ENCODE data around the gene CAPN8. TPM values are rescaled to one million over a fixed set of nuclear protein-coding genes. Genes with fewer than 3 reads are reported as not detected.

CAPN8 gene
- total RNA-seq, 2 donors from 2014 or later: 0.44 TPM; not detected in 1

DNA sequence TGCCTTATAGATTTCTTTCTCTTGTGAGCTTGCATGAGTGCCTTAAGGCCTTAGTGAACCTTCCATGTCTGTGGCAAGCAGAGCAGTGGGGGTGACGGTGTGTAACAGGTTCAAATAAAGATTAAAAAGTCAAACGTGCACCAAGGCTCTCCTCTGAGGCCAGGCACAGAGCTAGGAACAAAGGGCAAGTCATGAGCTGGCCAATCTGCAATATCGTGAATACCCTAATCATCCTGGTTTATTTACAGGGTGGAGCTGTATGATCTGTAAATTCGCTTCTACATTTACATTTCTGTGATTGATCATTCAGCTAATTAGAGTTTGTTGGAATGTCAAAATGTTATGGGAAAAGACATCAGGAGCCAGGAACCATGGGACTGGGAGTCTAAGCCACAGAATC, 120.2 kb downstream of the CAPN8 start:
- no peaks in the 10 kb centered on the region for H3K27me3 ChIP-seq (ENCODE audit: control insufficient read depth, insufficient read depth, low read length, poor library complexity, severe bottlenecking)
- H3K4me3 ChIP-seq (ENCODE audit: low read length): no peak overlapping the region
- 91 to 95% methylated on average over 4 of the region's 4 CpGs for WGBS, 2 experiments (ENCODE audit: insufficient coverage in 1 of 2, insufficient read length in 1 of 2)
- no peak for DNase-seq
- TF ChIP-seq, protein P1, sequence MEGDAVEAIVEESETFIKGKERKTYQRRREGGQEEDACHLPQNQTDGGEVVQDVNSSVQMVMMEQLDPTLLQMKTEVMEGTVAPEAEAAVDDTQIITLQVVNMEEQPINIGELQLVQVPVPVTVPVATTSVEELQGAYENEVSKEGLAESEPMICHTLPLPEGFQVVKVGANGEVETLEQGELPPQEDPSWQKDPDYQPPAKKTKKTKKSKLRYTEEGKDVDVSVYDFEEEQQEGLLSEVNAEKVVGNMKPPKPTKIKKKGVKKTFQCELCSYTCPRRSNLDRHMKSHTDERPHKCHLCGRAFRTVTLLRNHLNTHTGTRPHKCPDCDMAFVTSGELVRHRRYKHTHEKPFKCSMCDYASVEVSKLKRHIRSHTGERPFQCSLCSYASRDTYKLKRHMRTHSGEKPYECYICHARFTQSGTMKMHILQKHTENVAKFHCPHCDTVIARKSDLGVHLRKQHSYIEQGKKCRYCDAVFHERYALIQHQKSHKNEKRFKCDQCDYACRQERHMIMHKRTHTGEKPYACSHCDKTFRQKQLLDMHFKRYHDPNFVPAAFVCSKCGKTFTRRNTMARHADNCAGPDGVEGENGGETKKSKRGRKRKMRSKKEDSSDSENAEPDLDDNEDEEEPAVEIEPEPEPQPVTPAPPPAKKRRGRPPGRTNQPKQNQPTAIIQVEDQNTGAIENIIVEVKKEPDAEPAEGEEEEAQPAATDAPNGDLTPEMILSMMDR (conservative IDR thresholded peaks at IDR 0.05): no peak
- H3K36me3 Mint-ChIP-seq (ENCODE audit: low read depth): no peaks in the 10 kb centered on the region
- H3K36me3 ChIP-seq (ENCODE audit: control insufficient read depth, insufficient read depth, low read length): no peaks in the 10 kb centered on the region
- no peaks in the 10 kb centered on the region for H3K9me3 Mint-ChIP-seq
- H3K27me3 Mint-ChIP-seq (ENCODE audit: insufficient read depth): peaks cover 6% of the 10 kb centered on the region
- H3K4me1 Mint-ChIP-seq: no peaks in the 10 kb centered on the region
- H3K27ac Mint-ChIP-seq: no peak overlapping the region
- H3K9ac ChIP-seq (ENCODE audit: extremely low read depth, low read length, poor library complexity, severe bottlenecking): no peak overlapping the region
- H3K27ac ChIP-seq (ENCODE audit: low read depth, low read length): no peak overlapping the region
- no peaks in the 10 kb centered on the region for H3K9me3 ChIP-seq (ENCODE audit: control insufficient read depth, low read length)
- no peaks in the 10 kb centered on the region for H3K4me1 ChIP-seq (ENCODE audit: control insufficient read depth, insufficient read depth, low read length)
- no peak overlapping the region for H3K4me3 Mint-ChIP-seq

DNA sequence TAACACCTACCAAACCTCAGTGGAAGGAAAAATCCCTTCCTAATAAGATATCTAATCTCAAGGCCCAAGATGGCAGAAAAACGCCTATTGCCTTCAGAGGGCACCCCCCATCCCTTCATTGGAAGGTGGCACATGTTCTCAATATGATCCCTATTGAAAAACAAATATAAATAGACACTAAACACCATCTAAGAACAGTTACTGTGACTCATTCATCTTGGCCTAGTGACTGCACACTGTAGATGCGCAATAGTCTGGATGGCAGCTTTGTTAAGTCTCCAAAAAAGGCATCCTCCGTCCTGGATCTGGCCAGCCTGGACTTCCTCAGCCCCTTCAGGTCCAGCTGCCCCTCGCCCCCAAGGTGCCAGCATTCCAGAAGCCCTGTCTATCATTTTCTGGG, 121.9 kb downstream of the CAPN8 start:
- no peak overlapping the region for H3K4me3 Mint-ChIP-seq

DNA sequence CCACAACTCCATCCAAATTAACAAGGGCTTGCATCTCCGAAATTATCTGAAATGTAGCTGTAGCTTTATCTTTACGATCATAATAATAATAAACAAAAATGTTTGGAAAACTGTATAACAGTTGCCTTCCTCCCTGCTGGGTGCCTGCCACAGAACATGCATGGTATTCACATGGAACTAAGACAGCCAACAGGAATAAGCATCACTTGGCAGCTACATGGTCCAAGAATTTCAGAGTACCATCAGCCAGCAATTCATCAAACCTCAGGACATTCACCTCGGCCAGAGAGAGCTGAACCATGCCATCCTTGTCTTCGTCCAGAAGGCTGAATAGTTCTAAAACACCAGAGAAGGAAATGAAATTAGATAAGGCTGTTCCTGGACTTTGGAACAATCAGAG, 122.7 kb downstream of the CAPN8 start:
- 66 to 94% methylated on average over 2 to 4 of the region's 4 CpGs for WGBS, 2 experiments (ENCODE audit: insufficient coverage in 1 of 2, insufficient read length in 1 of 2)
- no peak for DNase-seq
- Histone ChIP-seq H3K9ac (ENCODE audit: extremely low read depth, low read length, poor library complexity, severe bottlenecking) (no peak overlapping the region), H3K4me1 (ENCODE audit: control insufficient read depth, insufficient read depth, low read length) (no peaks in the 10 kb centered on the region), H3K27ac (ENCODE audit: low read depth, low read length) (no peak overlapping the region), H3K36me3 (ENCODE audit: control insufficient read depth, insufficient read depth, low read length) (no peaks in the 10 kb centered on the region), H3K27me3 (ENCODE audit: control insufficient read depth, insufficient read depth, low read length, poor library complexity, severe bottlenecking) (no peaks in the 10 kb centered on the region), H3K9me3 (ENCODE audit: control insufficient read depth, low read length) (no peaks in the 10 kb centered on the region), H3K4me3 (ENCODE audit: low read length) (no peak overlapping the region)
- H3K4me3 Mint-ChIP-seq: no peak overlapping the region
- H3K27ac Mint-ChIP-seq: no peak overlapping the region
- peaks cover 3% of the 10 kb centered on the region for H3K27me3 Mint-ChIP-seq (ENCODE audit: insufficient read depth)
- H3K9me3 Mint-ChIP-seq: no peaks in the 10 kb centered on the region
- H3K36me3 Mint-ChIP-seq (ENCODE audit: low read depth): no peaks in the 10 kb centered on the region
- TF ChIP-seq, protein P1 (conservative IDR thresholded peaks at IDR 0.05): no peak
- H3K4me1 Mint-ChIP-seq: no peaks in the 10 kb centered on the region

More for the DNA sequence above, 121.9 kb downstream of the CAPN8 start:
- no peaks in the 10 kb centered on the region for H3K27me3 ChIP-seq (ENCODE audit: control insufficient read depth, insufficient read depth, low read length, poor library complexity, severe bottlenecking)
- no peak overlapping the region for H3K9ac ChIP-seq (ENCODE audit: extremely low read depth, low read length, poor library complexity, severe bottlenecking)
- H3K27ac ChIP-seq (ENCODE audit: low read depth, low read length): no peak overlapping the region
- H3K4me1 Mint-ChIP-seq: no peaks in the 10 kb centered on the region
- H3K27ac Mint-ChIP-seq: no peak overlapping the region
- H3K4me1 ChIP-seq (ENCODE audit: control insufficient read depth, insufficient read depth, low read length): no peaks in the 10 kb centered on the region
- H3K27me3 Mint-ChIP-seq (ENCODE audit: insufficient read depth): peaks cover 6% of the 10 kb centered on the region
- DNase-seq: no peak
- H3K36me3 ChIP-seq (ENCODE audit: control insufficient read depth, insufficient read depth, low read length): no peaks in the 10 kb centered on the region
- H3K4me3 ChIP-seq (ENCODE audit: low read length): no peak overlapping the region
- H3K36me3 Mint-ChIP-seq (ENCODE audit: low read depth): no peaks in the 10 kb centered on the region
- H3K9me3 Mint-ChIP-seq: no peaks in the 10 kb centered on the region
- 87 to 100% methylated on average over 3 to 4 of the region's 4 CpGs for WGBS, 2 experiments (ENCODE audit: insufficient coverage in 1 of 2, insufficient read length in 1 of 2)
- H3K9me3 ChIP-seq (ENCODE audit: control insufficient read depth, low read length): no peaks in the 10 kb centered on the region
- TF ChIP-seq, protein P1 (conservative IDR thresholded peaks at IDR 0.05): no peak

Data from endodermal cell (in vitro differentiated cells).